Inflammatory macrophage (primary cell): ENCODE data around the gene LMBRD1.

ENCODE experiments used
- DNase-seq, 2 donors: peaks; one replicate each; pipeline ENCODE4 v3.0.0-alpha.2; 2020 to 2022

The LMBRD1 gene

DNA sequence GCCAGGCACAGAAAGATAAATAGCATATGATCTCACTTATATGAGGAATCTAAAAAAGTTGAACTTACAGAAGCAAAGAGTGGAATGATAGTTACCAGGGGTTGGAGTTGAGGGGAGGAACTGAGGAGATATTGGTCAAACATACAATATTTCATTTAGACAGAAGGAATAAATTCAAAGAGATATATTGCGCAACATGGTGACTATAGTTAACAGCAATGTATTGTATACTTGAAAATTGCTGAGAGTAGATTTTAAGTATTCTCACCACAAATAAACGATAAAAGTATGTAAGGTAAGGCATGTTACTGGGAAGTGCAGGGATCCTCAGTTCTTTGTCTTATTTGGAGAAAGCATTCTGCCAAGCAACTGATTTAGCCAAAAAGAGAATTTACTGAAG, 171.9 kb downstream of the LMBRD1 start:
- no peak for DNase-seq
